Duodenal mucosa (tissue), 2 donors: ENCODE results near the gene LMNA.
"Not testable (repeated sequence)": the region's sequence is repeated elsewhere in the genome, so short reads cannot be mapped to it uniquely, and the experiment has no call there.

Experiments
- H3K27ac ChIP-seq: one replicate; pipeline ENCODE4 v1.7.0; 2013; ENCODE audit warnings: low read depth, low read length
- H3K27me3 ChIP-seq, 2 donors: one replicate each; pipeline ENCODE4 v1.7.0; 2013; ENCODE audit warnings: low read length in 2 of 2, control low read depth in 1 of 2; ENCODE audit not compliant: insufficient read depth in 2 of 2, control insufficient read depth in 1 of 2
- H3K36me3 ChIP-seq, 2 donors: one replicate each; pipeline ENCODE4 v1.7.0; 2013; ENCODE audit warnings: low read length in 2 of 2, control low read depth in 1 of 2; ENCODE audit not compliant: insufficient read depth in 2 of 2, control insufficient read depth in 1 of 2
- H3K4me1 ChIP-seq, 2 donors: one replicate each; pipeline ENCODE4 v1.7.0; 2013; ENCODE audit warnings: low read length in 2 of 2, control low read depth in 1 of 2; ENCODE audit not compliant: insufficient read depth in 2 of 2, control insufficient read depth in 1 of 2
- H3K4me3 ChIP-seq, 2 donors: one replicate each; pipeline ENCODE4 v1.7.0; 2013; ENCODE audit warnings: low read length in 2 of 2, low read depth in 1 of 2
- H3K9ac ChIP-seq, 2 donors: one replicate each; pipeline ENCODE4 v1.7.0; 2013; ENCODE audit warnings: low read length in 2 of 2, low read depth in 1 of 2
- H3K9me3 ChIP-seq, 2 donors: one replicate each; pipeline ENCODE4 v1.7.0; 2013; ENCODE audit warnings: low read length in 2 of 2, control low read depth in 1 of 2; ENCODE audit not compliant: control insufficient read depth in 1 of 2

Gene LMNA

DNA sequence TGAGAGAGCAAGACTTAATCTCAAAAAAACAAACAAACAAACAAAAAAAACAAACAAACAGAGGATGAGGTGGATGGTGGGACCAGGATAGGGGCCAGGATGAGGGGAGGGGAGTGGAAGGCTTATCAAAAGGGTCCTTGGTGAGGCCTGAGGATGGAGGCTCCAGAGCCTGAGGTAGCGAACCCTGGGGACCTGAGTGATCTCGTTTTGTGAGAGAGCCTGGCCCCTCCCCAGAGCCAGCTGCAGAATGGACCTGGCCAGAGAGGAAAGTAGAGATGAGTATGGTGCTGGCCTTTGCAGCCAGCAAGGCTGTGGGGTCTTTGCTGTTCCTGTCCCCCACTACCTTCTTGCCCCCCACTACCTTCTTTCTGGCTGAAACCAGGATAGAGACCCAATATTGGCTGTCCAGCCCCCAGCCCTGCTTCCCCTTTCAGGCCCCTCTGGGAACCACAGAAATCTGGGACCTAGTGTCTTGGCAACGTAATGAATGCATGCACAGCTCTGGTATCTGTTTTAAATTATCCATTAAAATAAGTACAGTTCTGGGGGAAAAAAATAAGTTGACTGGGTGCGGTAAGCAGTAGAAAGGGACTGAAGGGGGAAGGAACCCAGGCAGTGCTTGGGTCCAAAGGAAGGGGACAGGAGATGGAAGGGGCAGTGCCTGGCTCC is 1.1 kb upstream of the LMNA start:
- Histone ChIP-seq H3K9me3 (no peaks in the 10 kb centered on the region), H3K27me3 (no peaks in the 10 kb centered on the region), H3K4me3 (peak overlapping the region in 1 of 2 donors; percentile 93), H3K9ac (peak overlapping the region; percentile 20 to 95), H3K36me3 (no peaks in the 10 kb centered on the region), H3K4me1 (peaks cover 12 to 28% of the 10 kb centered on the region in 2 donors), H3K27ac (peak overlapping the region; percentile 97)

DNA sequence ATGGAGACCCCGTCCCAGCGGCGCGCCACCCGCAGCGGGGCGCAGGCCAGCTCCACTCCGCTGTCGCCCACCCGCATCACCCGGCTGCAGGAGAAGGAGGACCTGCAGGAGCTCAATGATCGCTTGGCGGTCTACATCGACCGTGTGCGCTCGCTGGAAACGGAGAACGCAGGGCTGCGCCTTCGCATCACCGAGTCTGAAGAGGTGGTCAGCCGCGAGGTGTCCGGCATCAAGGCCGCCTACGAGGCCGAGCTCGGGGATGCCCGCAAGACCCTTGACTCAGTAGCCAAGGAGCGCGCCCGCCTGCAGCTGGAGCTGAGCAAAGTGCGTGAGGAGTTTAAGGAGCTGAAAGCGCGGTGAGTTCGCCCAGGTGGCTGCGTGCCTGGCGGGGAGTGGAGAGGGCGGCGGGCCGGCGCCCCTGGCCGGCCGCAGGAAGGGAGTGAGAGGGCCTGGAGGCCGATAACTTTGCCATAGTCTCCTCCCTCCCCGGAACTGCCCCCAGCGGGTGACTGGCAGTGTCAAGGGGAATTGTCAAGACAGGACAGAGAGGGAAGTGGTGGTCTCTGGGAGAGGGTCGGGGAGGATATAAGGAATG is 505 bp downstream of the LMNA start:
- no peaks in the 10 kb centered on the region for H3K27me3 ChIP-seq

DNA sequence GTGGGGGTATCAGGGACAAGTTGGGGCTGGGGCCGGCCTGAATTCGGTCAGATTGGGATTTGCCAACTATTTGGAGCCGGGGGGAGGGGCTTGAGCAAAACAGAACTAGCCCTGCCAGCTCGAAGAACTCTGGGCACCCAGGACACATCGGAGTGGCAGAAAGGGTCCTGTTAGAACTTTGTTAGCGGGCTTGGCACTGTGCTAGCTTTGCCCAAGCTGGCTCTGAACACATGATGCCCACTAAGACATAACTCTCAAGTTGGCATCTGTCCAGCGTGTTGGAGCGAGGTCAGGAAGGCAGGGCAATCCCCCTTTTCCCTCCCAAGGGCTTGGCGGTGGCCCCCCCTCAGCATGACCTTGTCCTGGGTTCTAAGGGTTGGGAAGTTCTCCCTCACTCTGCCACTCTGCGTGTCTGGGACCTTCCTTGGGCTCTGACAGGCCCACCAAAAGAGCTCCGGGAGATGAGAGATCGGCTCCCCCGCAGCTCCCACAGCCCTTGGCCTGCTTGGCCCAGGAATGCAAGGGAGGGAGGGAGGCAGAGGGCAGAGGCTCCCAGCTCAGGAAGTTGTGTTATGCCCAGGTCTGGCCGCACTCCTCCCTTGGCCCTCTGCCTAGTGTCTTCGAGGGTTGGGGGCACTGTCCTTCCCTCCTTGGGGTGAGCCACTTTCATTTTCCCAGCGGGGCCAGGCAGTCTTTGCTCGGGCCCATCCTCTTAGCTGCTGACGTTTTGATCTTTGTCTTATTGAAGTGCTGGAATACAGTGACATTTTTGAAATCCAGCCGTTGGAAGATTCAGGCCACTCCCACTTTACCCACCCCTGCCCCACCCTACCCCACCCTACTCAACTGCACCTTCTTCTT is 1.2 kb downstream of the LMNA start:
- Histone ChIP-seq H3K4me3 (peak overlapping the region; percentile 93 to 99), H3K9ac (peak overlapping the region; percentile 95 to 100), H3K9me3 (no peaks in the 10 kb centered on the region), H3K27ac (peak overlapping the region; percentile 97), H3K36me3 (no peaks in the 10 kb centered on the region), H3K27me3 (no peaks in the 10 kb centered on the region), H3K4me1 (peaks cover 27 to 50% of the 10 kb centered on the region in 2 donors)

More for the DNA sequence above, 505 bp downstream of the LMNA start:
- Histone ChIP-seq H3K9me3 (no peaks in the 10 kb centered on the region), H3K36me3 (no peaks in the 10 kb centered on the region), H3K27ac (peak overlapping the region; percentile 97), H3K4me1 (peaks cover 20 to 42% of the 10 kb centered on the region in 2 donors), H3K4me3 (peak overlapping the region; percentile 93 to 99), H3K9ac (peak overlapping the region; percentile 95 to 100)

DNA sequence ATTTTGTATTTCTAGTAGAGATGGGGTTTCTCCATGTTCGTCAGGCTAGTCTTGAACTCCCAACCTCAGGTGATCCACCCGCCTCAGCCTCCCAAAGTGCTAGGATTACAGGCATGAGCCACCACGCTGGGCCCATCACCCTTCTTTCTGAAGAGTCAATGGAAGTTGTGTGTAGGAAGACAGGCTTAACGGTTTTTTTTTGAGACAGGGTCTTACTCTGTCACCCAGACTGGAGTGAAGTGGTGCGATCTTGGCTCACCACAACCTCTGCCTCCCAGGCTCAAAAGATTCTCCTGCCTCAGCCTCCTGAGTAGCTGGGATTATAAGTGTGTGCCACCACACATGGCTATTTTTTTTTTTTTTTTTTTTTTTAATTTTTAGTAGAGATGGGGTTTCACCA is 2.2 kb downstream of the LMNA start:
- H3K36me3 ChIP-seq, H3K27me3 ChIP-seq, H3K9me3 ChIP-seq: not testable (repeated sequence)
- H3K4me3 ChIP-seq, result peak overlapping the region; percentile 93 to 99
- peak overlapping the region; percentile 54 to 95 for H3K9ac ChIP-seq
- peaks cover 37 to 58% of the 10 kb centered on the region in 2 donors for H3K4me1 ChIP-seq
- H3K27ac ChIP-seq, result peak overlapping the region; percentile 97

DNA sequence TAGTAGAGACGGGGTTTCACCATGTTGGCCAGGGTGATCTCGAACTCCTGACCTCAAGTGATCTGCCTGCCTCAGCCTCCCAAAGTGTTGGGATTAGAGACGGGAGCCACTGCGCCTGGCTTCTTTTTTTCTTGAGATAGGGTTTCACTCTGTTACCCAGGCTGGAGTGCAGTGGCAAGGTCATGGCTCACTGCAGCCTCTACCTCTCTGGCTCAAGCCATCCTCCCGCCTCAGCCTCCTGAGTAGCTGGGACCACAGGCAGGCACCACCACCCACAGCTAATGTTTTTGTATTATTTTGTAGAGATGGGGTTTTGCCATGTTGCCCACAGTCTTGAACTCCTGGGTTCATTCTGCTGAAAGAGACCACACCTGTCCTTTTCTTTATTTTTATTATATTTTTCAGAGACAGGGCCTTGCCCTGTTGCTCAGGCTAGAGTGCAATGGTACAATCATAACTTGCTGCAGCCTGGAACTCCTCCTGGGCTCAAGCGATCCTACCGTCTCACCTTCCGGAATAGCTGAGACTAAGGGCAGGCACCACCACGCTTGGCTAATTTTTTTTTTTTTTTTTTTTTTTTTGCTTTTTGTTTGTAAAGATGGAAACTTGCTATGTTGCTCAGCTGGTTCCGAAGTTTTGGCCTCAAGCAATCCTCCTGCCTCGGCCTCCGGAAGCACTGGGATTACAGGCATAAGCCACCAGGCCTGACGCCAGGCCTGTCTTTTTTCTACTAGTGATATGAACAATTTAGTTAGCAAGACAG is 3.1 kb downstream of the LMNA start:
- peak overlapping the region; percentile 72 to 74 for H3K9ac ChIP-seq
- H3K36me3 ChIP-seq, result no peaks in the 10 kb centered on the region
- no peaks in the 10 kb centered on the region for H3K27me3 ChIP-seq
- H3K27ac ChIP-seq, result peak overlapping the region; percentile 82
- H3K4me1 ChIP-seq, result peaks cover 45 to 67% of the 10 kb centered on the region in 2 donors
- peak overlapping the region; percentile 64 to 65 for H3K4me3 ChIP-seq
- H3K9me3 ChIP-seq, result no peaks in the 10 kb centered on the region

DNA sequence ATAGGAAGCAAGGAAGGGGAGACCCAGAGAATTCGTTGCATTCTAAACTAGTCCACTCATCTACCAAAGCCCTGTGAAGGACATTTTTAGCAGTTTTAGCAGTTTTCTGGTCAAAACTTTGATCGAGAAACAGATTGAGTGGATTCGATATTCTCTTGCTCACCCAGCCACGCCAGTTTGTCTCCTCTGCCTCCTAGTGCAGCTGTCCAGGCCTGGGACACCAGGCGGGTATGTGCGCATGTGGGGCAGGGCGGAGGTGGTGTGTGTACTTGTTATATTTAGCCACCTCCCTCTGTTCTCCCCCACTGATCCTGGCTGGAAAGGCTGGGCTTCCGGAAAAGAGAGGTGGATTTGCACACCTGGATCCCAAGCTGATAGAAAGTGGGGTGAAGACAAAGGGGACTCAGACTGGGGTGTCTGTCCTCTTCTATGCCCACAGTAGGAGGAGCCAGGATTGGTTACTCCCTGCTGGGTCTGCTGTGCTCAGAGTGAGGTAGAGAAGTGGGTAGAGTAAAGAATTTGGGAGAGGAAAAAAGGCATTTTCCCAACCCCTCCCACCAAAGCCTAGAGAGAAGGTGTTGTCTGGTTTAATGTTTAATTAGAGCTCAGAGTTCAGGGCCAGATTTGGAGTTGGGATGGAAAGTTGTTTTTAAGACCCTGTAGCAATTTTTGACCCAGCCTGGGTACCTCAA is 3.8 kb downstream of the LMNA start:
- peak overlapping the region; percentile 64 to 65 for H3K4me3 ChIP-seq
- peak overlapping the region; percentile 82 for H3K27ac ChIP-seq
- H3K9me3 ChIP-seq, result no peaks in the 10 kb centered on the region
- H3K9ac ChIP-seq, result peak overlapping the region; percentile 72 to 74
- peaks cover 52 to 74% of the 10 kb centered on the region in 2 donors for H3K4me1 ChIP-seq
- no peaks in the 10 kb centered on the region for H3K27me3 ChIP-seq
- no peaks in the 10 kb centered on the region for H3K36me3 ChIP-seq

DNA sequence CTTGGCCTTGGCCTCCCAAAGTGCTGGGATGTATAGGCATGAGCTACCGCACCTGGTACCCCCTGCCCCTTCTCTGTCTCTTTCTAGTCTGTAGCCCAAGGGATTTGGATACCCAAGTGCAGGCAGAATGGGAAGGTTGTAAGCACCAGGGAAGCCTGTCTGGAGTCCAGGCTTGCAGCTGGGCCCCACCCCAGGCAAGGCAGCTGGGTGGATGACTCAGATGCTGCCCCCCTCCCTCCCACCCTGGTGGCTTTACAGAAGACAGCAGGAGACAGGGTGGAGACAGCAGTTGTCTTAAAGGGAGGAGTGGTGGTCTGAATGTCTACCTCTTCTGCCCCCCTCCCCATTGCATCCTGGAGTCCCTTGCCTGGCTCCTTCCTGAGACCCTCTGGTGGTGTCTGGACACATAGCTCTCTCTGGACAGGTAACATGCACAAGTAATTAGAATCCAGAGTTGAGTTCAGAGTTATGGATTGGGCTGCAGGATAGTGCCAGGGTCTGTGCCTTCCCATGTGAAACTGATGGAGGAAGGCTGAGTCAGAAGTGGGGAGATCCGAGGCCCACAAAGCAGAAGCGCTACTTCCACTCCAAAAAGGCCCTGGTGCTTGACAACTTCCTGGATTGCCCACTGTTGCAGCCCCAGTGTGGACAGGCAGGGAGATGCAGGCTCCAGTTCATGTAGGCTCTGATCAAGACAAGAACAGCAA is 5.1 kb downstream of the LMNA start:
- H3K9ac ChIP-seq, result peak overlapping the region in 1 of 2 donors; percentile 63
- peaks cover 54 to 80% of the 10 kb centered on the region in 2 donors for H3K4me1 ChIP-seq
- H3K4me3 ChIP-seq, result peak overlapping the region; percentile 9 to 50
- H3K9me3 ChIP-seq, result no peaks in the 10 kb centered on the region
- no peaks in the 10 kb centered on the region for H3K27me3 ChIP-seq
- H3K27ac ChIP-seq, result peak overlapping the region; percentile 39
- H3K36me3 ChIP-seq, result no peaks in the 10 kb centered on the region

DNA sequence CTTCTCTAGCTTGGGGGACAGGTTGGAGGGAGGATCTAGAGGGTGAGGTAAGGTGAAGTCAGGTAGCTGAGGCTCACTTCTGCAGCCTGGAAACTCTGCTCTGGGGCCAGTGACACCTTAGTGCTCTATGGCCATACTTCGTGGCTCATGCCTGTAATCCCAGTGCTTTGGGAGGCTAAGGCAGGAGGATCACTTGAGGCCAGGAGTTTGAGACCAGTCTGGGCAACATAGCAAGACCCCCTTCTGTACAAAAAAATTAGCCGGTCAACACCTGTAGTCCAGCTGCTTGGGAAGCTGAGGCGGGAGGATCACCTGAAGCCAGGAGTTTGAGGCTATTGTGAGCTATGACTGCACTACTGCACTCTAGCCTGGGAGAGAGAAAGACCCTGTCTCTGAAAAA is 5.8 kb downstream of the LMNA start:
- peak overlapping the region; percentile 9 to 50 for H3K4me3 ChIP-seq
- H3K9me3 ChIP-seq, result no peaks in the 10 kb centered on the region
- H3K27me3 ChIP-seq, result no peaks in the 10 kb centered on the region
- H3K27ac ChIP-seq, result no peak overlapping the region
- peak overlapping the region in 1 of 2 donors; percentile 63 for H3K9ac ChIP-seq
- peaks cover 61 to 87% of the 10 kb centered on the region in 2 donors for H3K4me1 ChIP-seq
- H3K36me3 ChIP-seq, result no peaks in the 10 kb centered on the region

DNA sequence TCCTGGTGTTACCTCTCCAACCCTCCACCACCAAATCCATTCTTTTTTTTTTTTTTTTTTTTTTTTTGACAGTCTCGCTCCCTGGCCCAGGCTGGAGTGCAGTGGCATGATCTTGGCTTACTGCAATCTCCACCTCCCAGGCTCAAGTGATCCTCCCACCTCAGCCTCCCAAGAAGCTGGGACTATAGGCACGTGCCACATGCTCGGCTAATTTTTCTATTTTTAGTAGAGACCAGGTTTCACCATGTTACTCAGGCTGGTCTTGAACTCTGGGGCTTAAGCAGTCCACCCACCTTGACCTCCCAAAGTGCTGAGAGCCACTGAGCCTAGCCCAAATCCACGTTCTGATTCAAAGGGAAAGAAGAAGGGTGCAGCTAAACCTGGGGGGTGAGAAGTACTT is 6.5 kb downstream of the LMNA start:
- H3K4me3 ChIP-seq, H3K27ac ChIP-seq: not testable (repeated sequence)

More for the DNA sequence above, 6.5 kb downstream of the LMNA start:
- not testable (repeated sequence) for H3K36me3 ChIP-seq, H3K9me3 ChIP-seq, H3K27me3 ChIP-seq
- Histone ChIP-seq H3K4me1 (peaks cover 63 to 87% of the 10 kb centered on the region in 2 donors), H3K9ac (peak overlapping the region; percentile 25 to 45)
